ENCODE data around the gene RRP36.
A peak's percentile ranks its signal among the peaks of the same experiment; 100 is the strongest.
"Not testable (repeated sequence)": the region's sequence is repeated elsewhere in the genome, so short reads cannot be mapped to it uniquely, and the experiment has no call there.

RRP36 gene

DNA sequence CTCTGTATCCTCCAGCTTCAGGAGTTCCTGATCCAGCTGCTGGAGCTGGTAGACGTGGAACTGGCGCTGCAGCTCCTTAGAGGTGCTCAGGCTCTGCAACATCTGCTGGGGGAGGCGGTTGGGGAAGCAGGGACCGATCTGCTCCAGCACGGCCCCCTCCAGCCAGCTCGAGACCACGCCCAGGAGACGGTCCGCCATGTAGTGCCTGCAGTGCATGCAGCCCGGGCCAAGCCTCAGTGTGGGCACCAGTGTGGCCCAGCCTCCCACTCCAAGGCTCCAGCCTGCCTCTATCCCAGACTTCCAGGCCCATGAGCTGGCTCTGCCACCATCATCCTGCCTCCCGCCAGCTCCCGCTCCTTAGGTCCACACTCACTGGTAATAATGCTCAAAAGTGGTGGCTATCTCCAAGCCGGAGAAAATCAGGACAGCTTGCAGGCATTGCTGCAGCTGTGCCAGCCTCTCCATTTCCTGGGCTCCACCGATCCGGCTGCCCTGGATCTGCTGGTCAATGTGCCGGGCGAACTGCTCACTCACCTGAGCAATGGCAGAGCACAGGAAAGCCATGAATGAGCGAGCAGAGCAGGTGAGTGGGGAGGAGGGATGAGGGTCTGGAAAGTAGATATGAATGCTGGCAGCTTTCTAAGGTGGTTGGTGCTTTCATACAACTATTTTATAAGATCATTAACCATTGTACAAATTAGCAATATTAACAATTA lies 19.3 kb downstream of the RRP36 start:
- no peak for DNase-seq

DNA sequence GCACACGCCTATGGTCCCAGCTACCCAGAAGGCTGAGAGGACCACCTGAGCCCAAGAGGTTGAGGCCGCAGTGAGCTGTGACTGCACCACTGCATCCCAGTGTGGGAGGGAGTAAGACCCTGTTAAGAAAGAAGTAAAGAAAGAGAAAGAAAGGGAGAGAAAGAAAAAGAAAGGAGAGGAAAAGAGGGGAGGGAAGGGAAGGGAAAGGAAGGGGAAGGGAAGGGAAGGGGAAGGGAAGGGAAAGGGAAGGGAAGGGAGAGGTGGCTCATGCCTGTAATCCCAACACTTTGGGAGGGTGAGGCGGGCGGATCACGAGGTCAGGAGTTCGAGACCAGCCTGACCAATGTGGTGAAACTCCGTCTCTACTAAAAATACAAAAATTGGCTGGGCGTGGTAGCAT lies 20.1 kb downstream of the RRP36 start:
- DNase-seq: not testable (repeated sequence)

GRCh38 chr6:43043310-43043709 lies 21.9 kb downstream of the RRP36 start:
- DNase-seq: no peak

- DNase-seq: no peak
Observed at GRCh38 chr6:43045371-43045930, 24.0 kb downstream of the RRP36 start.

DNA sequence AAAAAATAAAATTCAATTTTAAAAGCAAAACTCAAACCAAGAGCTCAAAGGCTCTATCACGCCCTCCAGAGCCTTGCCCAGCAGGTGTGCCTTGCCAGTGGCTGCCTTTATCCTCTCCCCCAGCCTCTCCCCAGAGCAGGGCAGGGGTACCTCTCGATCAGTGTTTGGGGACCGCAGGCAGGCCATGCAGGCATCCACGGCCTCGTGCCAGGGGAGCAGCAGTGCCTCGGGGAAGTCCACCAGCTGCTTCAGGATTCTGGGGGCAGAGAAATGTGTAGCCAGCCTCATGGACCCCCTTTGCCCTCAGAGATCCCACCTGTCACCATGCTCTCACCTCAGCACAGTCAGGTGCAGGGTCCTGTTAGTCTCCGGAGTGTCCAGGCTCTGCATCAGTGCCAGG lies 26.6 kb downstream of the RRP36 start:
- DNase-seq: no peak

- DNase-seq: no peak
Observed at GRCh38 chr6:43050981-43051380, 29.6 kb downstream of the RRP36 start.

GRCh38 chr6:43052225-43052841 lies 30.9 kb downstream of the RRP36 start:
- DNase-seq: no peak

DNA sequence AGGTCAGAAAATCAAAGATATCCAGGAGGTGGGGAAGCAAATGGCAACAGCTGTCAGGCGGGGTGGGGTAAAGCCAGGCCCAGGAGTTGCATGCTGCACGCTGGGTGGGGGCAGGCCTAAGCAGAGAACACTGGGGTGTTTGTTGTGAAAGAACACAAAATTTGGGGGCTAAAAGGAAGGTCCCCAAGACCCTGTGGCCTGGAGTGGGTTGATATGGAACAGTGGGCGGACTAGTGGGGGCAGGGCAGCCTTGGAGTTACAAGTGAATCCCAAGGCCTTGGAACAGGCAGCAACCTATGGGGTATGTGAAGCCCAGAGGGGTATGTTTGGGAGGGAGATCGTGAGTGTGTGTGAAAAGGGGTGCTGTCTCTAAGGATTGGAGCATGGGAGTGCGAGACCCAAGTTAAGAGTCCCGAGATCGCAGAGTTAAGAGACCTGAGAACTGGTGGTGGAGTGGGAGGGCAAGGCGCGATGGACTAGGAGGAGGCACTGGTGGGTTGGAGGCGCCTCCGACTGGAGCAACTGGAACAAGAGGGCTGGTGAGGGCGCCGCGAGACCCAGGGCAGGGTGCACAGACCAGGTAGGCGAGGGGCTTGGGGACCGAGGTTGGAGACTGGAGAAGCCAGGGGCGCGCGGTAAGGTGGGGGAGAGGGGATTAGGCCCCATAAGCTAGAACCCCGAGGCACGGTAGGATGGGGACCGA lies 31.6 kb downstream of the RRP36 start:
- no peak for DNase-seq

DNA sequence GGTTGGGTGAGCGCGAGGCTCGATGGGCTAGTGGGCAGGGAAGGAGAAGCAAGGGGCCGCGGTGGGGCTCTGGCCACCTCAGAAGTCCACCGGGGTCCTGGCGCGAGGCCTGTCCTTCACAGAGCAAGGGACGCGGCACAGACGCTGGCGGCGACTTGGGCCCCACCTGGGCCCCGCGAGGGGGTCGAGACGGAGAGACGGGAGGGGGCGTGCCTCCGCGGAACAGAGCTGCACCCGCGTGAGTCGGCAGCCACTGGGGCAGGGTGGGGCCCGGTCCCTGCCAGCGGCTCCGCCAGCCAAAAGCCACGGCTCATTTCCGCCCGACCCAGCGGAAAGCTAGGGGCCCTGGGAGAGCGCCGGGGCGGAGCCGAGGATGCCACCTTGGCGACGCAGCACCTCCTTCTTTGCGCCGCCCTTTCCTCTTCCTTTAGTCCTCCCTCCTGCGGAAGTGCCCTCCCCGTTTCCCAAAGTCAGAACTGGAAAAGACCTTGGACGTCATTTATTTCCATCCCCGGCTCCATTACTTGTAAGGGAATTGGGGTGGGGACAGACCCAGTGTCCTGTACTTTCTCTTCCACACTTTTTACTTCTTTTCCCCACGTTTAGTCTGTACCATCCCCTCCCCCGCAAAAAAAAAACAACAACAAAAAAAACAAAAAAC lies 32.3 kb downstream of the RRP36 start, which contains the start of gene CUL7:
CUL7 (minus strand) TSS at position 307 of the 661 bp plus-strand sequence. CDS start 1,063 bp downstream, outside the sequence.
- peak; percentile 95 for DNase-seq

- no peak for DNase-seq
Observed at GRCh38 chr6:43054206-43054943, 33.0 kb downstream of the RRP36 start.

- DNase-seq: no peak
Observed at GRCh38 chr6:43055966-43056365, 34.5 kb downstream of the RRP36 start.

- no peak for DNase-seq
Observed at GRCh38 chr6:43058531-43058930, 37.1 kb downstream of the RRP36 start.

GRCh38 chr6:43059168-43060033 lies 38.0 kb downstream of the RRP36 start, which contains the start of the genes KLC4 and MRPL2:
Gene KLC4 (plus strand): TSS chr6:43059631. CDS start chr6:43061336, 1,705 bp downstream.
Gene MRPL2 (minus strand): TSS chr6:43059434. CDS start chr6:43059381, 53 bp downstream.
- peak; percentile 98 for DNase-seq

DNA sequence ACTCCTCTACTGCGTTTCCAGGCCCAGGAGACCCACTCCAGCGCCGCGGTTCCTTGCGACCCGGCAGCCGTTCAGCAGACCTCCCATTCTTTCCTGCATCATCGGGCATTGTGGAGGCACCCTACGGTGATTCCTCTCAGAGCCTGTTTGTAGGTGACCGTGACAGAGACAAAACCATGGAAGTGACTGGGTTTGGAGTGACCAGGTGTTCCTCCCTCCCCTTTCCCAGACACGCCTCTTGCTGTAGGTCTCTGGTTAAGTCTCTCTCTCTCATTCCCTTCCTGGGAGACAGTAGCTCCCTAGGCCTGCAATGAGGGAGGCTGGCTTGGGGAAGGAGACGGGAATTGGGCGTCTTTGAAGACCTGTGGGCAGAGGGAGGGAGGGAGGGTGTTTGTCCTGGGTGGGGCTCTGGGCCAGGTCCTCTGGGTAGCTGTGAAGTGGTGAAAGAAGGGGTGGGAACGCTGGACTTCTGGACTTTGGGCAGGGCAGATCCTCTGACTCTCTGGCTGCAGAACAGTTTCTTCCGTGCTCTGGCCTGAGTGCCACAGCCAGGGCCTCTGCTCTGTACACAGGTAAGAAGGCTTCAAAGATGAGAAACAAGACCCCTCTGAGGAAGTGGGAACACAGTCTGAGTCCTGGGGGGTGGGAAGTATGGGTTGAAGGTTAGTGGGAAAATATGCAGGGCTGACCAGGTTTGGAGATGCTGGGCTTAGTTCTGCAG lies 38.8 kb downstream of the RRP36 start:
- DNase-seq: peak; percentile 21

DNA sequence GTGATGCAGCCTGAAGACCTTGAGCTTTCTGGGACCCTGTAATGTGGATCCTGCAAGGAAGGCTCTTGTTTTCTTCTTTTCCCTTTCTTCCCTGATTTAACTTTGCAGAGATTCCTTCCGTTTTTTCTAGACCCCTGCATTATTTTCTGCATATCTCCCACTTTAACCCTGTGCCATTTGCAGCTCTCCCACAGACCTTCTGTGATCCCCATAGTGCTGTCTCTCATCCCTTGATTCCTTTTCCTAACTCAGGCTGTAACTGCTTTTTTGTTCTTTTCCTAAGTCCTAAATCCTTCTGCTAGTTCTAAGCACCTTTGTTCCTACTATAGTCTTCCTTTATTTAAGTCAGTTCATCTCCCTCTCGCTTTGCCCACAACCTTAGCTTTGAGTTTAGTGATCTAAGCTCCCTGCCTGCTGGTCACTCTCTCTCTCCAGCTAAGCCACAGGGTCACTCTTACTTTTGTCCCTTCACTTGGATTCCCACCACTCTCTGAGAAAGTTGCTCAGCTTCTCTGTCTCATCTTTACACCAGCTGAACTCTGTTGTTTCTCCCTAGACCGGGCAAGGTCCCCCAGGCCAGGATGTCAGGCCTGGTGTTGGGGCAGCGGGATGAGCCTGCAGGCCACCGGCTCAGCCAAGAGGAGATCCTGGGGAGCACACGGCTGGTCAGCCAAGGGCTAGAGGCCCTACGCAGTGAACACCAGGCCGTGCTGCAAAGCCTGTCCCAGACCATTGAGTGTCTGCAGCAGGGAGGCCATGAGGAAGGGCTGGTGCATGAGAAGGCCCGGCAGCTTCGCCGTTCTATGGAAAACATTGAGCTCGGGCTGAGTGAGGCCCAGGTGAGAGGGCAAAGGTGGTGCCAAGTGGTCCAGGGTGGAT lies 39.6 kb downstream of the RRP36 start:
- no peak for DNase-seq

- no peak for DNase-seq
Observed at GRCh38 chr6:43061861-43062260, 40.4 kb downstream of the RRP36 start.

GRCh38 chr6:43062818-43063217 lies 41.4 kb downstream of the RRP36 start:
- no peak for DNase-seq

GRCh38 chr6:43070028-43070632 lies 48.7 kb downstream of the RRP36 start:
- DNase-seq: peak; percentile 46
